ENCODE results near the gene RASA3.

- no peak for TF ChIP-seq CTCF (conservative IDR thresholded peaks at IDR 0.05)
- no peak for TF ChIP-seq EZH2 (IDR thresholded peaks at IDR 0.05; ENCODE audit: low read depth)
Measured at GRCh38 chr13:114078461-114079451, 53.7 kb downstream of the RASA3 start.
